NCI-H2029 treated with DMSO at 0.1 percent for 48 hours (cell line): Measurements from ENCODE around the gene PLCG1.

Source experiments
- DNase-seq: peaks from one replicate; lab custom pipeline; 2025; lab: John Stamatoyannopoulos, UW

PLCG1 gene

GRCh38 chr20:41167481-41168253 is 30.3 kb downstream of the PLCG1 start:
- no peak for DNase-seq

DNA sequence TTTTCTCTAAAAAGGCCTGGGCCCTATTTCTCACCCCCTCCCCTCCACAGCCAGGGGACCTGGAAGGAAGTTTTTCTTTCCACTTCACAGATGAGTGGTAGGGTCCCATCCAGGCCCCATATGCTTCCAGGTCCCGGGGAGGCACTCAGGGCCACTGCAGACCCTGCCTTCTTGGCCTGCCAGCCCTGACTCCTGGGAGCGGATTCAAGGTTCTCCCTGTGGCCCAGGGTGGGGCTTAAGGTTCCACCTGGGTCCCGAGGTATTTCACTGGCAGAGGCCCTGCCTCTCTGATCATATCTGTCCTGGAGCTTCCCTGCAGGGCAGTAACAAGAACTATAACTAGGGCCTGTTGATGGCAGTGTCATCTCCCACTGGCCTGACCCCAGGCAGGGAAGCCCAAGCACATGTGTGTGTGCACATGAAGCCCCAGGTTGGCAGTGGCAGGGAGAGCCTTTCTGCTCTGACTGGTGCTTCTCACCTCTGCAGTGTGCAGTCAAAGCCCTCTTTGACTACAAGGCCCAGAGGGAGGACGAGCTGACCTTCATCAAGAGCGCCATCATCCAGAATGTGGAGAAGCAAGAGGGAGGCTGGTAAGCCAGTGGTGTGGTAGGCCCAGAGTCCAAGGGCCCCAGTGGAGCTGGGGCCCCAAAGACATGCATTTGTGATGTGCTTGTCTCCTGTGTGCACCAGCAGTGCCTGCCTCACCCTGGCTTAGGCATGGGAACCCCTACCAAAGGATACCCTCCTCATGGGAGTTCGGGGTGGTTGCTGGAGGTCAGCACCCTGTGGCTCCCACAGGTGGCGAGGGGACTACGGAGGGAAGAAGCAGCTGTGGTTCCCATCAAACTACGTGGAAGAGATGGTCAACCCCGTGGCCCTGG is 31.2 kb downstream of the PLCG1 start:
- DNase-seq: no peak

- no peak for DNase-seq
Observed at GRCh38 chr20:41169162-41169690, 31.9 kb downstream of the PLCG1 start.

DNA sequence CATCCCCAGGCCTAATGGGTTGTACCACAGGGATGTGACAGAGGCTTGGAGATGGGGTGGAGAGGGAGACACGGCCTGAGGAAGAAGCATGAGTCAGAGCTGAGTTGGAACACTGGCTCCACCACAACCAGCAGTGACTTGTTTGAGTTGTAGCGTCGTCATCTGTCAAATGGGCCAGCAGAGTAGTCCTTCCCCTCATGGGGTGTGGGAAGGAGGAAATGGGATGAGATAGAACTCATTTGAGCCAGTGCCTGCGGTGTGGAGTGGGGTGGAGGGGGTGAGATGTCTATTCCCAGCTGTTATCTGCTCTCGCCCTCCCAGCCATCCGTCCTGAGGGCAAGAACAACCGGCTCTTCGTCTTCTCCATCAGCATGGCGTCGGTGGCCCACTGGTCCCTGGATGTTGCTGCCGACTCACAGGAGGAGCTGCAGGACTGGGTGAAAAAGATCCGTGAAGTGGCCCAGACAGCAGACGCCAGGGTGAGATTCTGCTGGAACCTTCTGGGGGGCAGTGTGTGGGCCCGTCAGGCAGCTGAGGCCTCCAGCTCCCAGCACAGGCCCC is 32.5 kb downstream of the PLCG1 start:
- no peak for DNase-seq

- DNase-seq: no peak
Observed at GRCh38 chr20:41170386-41171105, 33.2 kb downstream of the PLCG1 start.

DNA sequence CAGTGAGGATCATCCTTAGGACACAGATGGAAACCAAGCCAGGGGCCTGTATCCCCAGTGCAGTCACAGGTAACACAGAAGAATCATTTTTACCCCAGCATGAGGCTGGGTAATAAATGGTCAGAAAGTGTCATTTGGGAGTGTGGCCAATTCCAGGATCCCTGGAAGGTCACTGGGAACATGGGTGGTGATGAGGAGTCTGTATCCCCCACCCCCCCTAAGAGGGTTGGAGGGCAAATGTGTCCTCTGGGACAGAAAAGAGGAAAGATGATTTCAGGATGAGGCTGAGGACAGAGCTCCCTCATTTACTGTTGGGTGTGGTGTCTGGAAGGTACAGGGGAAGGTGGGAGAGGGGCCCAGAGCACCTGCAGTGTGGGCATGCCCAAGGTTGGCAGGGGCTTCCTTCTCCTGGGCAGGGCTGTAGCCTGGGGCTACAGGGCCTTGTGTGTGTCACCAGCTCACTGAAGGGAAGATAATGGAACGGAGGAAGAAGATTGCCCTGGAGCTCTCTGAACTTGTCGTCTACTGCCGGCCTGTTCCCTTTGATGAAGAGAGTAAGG is 34.5 kb downstream of the PLCG1 start:
- DNase-seq: no peak

DNA sequence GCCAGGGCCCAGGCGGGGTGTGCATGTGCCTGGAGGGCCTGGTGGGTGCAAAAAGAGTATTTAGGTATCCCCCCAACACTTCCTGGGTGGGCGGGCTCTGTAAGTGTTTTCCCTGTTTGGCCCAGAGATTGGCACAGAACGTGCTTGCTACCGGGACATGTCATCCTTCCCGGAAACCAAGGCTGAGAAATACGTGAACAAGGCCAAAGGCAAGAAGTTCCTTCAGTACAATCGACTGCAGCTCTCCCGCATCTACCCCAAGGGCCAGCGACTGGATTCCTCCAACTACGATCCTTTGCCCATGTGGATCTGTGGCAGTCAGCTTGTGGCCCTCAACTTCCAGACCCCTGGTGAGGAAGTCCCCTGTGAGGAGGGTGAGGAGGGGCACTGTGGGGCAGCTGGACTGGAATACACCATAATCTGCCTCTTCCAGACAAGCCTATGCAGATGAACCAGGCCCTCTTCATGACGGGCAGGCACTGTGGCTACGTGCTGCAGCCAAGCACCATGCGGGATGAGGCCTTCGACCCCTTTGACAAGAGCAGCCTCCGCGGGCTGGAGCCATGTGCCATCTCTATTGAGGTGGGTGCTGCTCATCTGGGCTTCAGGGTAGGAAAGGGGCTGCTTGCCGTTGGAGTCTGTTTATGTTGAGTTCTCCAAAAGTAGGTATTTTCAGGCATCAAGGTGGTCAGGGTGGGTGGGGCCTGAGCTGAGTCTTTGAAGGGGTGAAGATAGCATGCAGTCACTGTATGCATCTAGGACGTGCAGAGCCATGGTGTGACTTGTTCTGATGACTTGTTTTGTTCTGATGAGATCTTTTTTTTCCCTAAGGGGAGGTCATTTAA is 35.2 kb downstream of the PLCG1 start:
- DNase-seq: no peak

DNA sequence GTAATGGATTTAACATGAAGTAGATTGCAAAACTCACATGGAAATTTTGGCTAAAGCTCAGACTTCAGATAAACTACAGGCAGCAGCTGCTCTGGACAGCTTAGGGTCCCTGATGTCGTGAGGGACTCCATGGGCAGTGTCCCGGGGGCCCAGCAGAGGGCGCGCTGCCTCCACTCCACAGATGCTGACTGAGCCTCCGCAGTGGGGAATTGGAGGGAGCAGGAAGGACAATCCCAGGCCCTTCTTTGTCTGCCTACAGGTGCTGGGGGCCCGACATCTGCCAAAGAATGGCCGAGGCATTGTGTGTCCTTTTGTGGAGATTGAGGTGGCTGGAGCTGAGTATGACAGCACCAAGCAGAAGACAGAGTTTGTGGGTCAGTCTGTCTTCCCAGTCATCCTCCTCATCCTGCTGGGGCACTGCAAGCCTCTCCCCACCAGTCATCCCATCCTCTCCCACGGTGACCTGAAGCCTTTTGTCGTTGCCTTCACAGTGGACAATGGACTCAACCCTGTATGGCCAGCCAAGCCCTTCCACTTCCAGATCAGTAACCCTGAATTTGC is 35.9 kb downstream of the PLCG1 start:
- DNase-seq: no peak

GRCh38 chr20:41173791-41174341 is 36.5 kb downstream of the PLCG1 start:
- DNase-seq: no peak

DNA sequence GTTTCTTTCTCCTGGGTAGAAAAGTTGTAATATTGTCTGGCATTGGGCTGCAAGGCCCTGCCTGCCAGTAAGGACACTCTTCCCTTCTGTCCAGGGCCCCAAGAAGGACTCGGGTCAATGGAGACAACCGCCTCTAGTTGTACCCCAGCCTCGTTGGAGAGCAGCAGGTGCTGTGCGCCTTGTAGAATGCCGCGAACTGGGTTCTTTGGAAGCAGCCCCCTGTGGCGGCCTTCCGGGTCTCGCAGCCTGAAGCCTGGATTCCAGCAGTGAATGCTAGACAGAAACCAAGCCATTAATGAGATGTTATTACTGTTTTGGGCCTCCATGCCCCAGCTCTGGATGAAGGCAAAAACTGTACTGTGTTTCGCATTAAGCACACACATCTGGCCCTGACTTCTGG is 37.0 kb downstream of the PLCG1 start:
- no peak for DNase-seq

DNA sequence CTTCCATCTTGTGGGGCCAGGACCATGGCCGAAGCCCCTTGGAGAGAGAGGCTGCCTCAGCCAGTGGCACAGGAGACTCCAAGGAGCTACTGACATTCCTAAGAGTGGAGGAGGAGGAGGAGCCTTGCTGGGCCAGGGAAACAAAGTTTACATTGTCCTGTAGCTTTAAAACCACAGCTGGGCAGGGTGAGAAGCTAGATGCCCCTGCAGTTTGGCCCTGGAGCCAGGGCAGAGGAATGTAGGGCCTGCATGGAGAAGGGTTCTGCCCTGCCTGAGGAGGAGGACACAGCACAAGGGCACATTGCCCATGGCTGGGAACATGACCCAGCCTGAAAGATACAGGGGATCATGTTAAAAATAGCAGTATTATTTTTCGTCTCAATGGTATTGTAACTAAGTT is 37.4 kb downstream of the PLCG1 start:
- DNase-seq: no peak

- DNase-seq: no peak
Observed at GRCh38 chr20:41175201-41175651, 37.9 kb downstream of the PLCG1 start.

DNA sequence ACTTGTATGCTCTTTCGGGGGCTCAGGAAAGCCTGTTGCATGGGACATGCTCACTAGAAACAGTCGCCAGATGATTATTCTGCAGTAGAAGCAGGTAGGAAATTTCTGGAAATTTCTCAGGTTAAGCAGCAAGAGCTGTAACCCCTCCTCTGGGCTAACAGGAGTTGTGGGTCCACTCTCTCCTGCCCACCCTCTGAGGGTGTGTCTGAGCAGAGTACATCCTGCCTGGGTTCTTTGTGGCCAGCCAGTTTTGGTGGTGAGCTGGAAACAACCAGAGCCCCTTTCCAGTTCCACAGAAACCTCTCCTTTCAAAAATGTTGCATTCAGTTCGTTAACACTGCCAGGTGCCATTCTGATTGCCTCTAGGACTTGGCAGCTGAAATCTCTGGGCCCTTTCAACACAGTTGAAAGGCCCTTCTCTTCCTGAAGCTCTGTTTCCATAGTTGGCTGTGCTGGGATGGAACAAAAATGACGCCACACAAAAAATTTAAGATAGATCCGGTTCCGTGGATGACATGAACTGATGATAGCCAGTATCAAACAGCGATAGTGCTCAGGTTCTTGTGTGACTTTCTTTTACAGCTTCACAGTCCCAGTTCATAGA is 38.5 kb downstream of the PLCG1 start:
- DNase-seq: no peak

DNA sequence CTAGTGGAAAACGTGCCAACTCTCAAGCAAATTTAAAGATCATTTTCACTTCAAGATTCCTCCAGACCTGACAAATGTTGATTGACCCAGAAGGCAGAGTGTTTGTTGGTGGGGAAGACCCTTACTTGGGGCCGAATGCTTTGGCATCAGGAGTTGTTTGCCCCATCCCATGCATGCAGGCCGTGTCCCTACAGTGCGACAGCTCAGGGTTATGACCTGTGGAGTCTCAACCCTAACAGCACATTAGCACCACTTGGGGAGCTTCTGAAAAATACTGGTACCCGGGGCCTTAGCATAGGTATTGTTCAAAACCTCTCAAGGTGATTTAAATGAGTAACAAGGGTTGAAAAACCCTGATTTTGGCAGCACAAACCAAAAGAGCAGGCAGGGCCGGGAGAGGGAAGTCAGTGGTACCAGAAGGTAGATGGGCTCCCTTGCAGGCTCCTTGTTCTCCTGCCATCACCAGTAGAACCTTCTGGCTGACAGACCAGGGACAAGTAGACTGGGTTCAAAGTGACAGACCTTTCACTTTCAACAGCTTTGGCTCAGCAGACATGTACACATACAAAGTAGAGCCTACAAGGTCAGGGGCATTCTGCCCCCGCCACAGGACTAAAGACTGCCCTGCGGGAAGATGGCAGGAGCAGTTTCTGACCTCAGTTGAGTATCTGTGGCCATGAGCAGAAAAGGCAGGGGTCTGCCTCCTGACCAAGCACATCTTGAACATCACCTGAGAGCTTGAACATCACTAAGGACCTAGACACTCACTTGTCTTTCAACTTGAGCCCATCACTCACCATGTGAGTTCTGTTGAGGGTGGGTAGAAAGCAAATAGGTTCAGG is 39.6 kb downstream of the PLCG1 start:
- no peak for DNase-seq

GRCh38 chr20:41177636-41178035 is 40.3 kb downstream of the PLCG1 start:
- DNase-seq: no peak

- DNase-seq: no peak
Observed at GRCh38 chr20:41178495-41178894, 41.2 kb downstream of the PLCG1 start.

GRCh38 chr20:41178904-41179432 is 41.6 kb downstream of the PLCG1 start:
- DNase-seq: no peak

- no peak for DNase-seq
Observed at GRCh38 chr20:41179961-41180360, 42.6 kb downstream of the PLCG1 start.
